Kidney epithelial cell (primary cell): Measurements from ENCODE around the gene CLEC2B. TPM values are rescaled to one million over a fixed set of nuclear protein-coding genes. Genes with fewer than 3 reads are reported as not detected.

Source experiments
- DNase-seq: peaks from one replicate; pipeline ENCODE4 v3.0.0-alpha.2; 2010; ENCODE audit warnings: low read depth
- H3K27me3 ChIP-seq: 2 replicates; pipeline ENCODE4 v1.6.0; 2011; ENCODE audit warnings: low read length; ENCODE audit not compliant: control insufficient read depth, insufficient read depth
- H3K36me3 ChIP-seq: 2 replicates; pipeline ENCODE4 v1.5.1; 2011; ENCODE audit warnings: low read length; ENCODE audit not compliant: control insufficient read depth, insufficient read depth
- H3K4me3 ChIP-seq: 2 replicates; pipeline ENCODE4 v1.5.1; 2011; ENCODE audit warnings: low read depth, mild to moderate bottlenecking, control low read depth, low read length
- total RNA-seq: library from RNA; depleted of rRNA; stranded (reverse); fragments of >200 nt; gene quantifications from 2 replicates; pipeline ENCODE4 v1.2.3, GENCODE V29; 2015
- TF ChIP-seq, protein P1 (sequence below): IDR thresholded peaks from 2 replicates; pipeline ENCODE4 v1.5.1; 2011; ENCODE audit warnings: mild to moderate bottlenecking, moderate library complexity, low read length, control low read depth, inconsistent platforms; ENCODE audit not compliant: insufficient read depth, poor library complexity, severe bottlenecking

The CLEC2B gene
- total RNA-seq, 1 donor from 2014 or later, result 0.50 TPM

DNA sequence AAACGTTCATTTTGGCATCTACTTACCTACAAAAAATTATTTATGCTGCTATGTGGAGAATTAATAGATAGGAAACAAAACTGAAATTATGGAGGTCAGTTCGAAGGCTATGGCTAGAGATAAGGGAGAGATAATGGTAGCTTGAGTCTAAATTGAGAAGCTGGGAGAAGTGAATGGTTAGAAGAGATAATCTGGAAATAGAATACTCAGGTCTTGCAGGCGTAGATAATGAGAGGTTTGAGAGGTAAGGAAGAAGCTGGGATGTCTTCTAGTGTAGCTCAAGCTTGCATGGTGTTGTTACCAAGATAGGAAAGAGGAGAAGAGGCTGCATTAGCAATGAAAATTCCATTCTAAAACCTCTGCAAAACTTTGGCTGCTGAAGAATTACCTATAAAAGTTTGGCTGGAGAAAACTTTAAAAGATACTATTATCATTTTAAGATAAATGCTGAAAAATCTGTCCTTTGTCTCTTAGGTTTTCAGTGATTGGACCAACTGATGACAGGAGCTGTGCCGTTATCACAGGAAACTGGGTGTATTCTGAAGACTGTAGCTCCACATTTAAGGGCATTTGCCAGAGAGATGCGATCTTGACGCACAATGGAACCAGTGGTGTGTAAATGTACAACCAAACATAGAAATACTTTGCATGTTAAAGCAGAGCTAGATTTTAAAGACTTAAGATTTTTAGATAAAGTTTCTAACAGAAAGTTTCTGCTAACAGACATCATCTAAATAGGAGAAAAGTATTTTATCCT lies 26.2 kb upstream of the CLEC2B start:
- TF ChIP-seq, protein P1, sequence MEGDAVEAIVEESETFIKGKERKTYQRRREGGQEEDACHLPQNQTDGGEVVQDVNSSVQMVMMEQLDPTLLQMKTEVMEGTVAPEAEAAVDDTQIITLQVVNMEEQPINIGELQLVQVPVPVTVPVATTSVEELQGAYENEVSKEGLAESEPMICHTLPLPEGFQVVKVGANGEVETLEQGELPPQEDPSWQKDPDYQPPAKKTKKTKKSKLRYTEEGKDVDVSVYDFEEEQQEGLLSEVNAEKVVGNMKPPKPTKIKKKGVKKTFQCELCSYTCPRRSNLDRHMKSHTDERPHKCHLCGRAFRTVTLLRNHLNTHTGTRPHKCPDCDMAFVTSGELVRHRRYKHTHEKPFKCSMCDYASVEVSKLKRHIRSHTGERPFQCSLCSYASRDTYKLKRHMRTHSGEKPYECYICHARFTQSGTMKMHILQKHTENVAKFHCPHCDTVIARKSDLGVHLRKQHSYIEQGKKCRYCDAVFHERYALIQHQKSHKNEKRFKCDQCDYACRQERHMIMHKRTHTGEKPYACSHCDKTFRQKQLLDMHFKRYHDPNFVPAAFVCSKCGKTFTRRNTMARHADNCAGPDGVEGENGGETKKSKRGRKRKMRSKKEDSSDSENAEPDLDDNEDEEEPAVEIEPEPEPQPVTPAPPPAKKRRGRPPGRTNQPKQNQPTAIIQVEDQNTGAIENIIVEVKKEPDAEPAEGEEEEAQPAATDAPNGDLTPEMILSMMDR, result no peak
- no peak for DNase-seq
- no peaks in the 10 kb centered on the region for H3K27me3 ChIP-seq
- no peak overlapping the region for H3K4me3 ChIP-seq
- no peaks in the 10 kb centered on the region for H3K36me3 ChIP-seq

DNA sequence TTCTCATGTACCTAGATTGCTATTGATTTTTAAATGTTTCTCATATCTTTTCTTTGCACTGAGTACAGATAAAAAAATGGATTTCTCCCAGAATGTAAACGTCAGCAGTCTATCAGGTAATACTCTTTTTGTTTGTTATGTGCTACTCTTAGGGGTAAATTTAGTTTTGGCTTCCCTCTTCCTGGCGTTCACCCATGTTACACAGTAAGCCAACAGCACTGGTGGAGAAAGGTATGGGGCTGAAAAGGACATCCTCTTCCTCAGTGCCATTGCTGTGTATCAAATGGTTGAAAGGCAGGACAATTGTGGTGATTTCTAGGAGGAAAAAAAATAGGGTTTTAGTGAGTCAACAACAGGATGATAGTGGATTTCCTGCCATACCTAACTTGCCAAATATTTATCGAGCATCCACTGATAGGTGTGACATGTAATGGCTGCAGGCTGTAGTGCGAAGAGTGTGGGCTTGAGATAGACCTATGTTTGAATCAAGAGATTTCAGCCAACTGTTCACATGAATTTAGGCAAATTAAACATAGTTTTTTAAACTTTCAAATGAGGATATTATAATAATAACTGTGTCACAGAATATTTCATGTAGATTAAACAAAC lies 19.6 kb upstream of the CLEC2B start:
- no peak overlapping the region for H3K4me3 ChIP-seq
- no peaks in the 10 kb centered on the region for H3K27me3 ChIP-seq
- no peak for DNase-seq
- TF ChIP-seq, protein P1, result no peak
- no peaks in the 10 kb centered on the region for H3K36me3 ChIP-seq

- no peak for DNase-seq
- no peaks in the 10 kb centered on the region for H3K36me3 ChIP-seq
- H3K27me3 ChIP-seq, result no peaks in the 10 kb centered on the region
- TF ChIP-seq, protein P1, result no peak
- no peak overlapping the region for H3K4me3 ChIP-seq
These were observed 14.0 kb upstream of the CLEC2B start for GRCh38 chr12:9883175-9883574.

DNA sequence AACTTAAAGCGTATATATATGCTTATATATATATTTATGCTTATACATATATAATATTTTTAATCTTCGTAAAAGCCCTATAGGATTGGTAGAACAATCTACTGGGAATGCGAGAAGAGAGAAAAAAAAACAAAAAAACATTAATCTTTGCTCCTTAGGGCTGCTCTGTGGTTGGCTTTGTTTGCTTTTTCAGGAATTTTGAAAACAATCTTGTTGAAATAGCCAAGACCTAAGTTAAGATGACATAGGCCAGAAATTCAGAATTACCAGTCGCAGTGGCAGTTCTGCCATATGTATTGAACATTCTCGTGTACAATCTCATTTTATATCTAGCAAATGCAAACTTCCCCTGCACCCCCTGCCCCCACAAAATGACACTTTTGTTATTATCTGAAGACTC lies 12.8 kb upstream of the CLEC2B start:
- TF ChIP-seq, protein P1, result no peak
- H3K36me3 ChIP-seq, result no peaks in the 10 kb centered on the region
- no peak for DNase-seq

GRCh38 chr12:9881246-9881645 lies 12.1 kb upstream of the CLEC2B start, which contains the start of gene KLRF2:
TSS of gene KLRF2 (plus strand) at chr12:9881489. CDS start at chr12:9881596, 107 bp downstream.
- TF ChIP-seq, protein P1, result no peak
- no peaks in the 10 kb centered on the region for H3K27me3 ChIP-seq
- no peak within 1 kb of the TSS for H3K4me3 ChIP-seq
- DNase-seq, result no peak
- H3K36me3 ChIP-seq, result no peaks in the 10 kb centered on the region

More for the DNA sequence above, 12.8 kb upstream of the CLEC2B start:
- no peak overlapping the region for H3K4me3 ChIP-seq
- H3K27me3 ChIP-seq, result no peaks in the 10 kb centered on the region
